IPS-NIHi7 (cell line): ENCODE measurements around the gene BLM.

Experiments used
- DNase-seq: peaks from one replicate; pipeline ENCODE4 v3.0.0; 2012; ENCODE audit warnings: mixed read lengths; ENCODE audit errors: extremely low spot score

The BLM gene

GRCh38 chr15:90789462-90789861 is 72.3 kb downstream of the BLM start:
- no peak for DNase-seq

GRCh38 chr15:90790057-90790456 is 72.9 kb downstream of the BLM start:
- no peak for DNase-seq

GRCh38 chr15:90790561-90790960 is 73.4 kb downstream of the BLM start:
- no peak for DNase-seq

GRCh38 chr15:90794538-90794937 is 77.4 kb downstream of the BLM start:
- no peak for DNase-seq

GRCh38 chr15:90799639-90800170 is 82.6 kb downstream of the BLM start:
- no peak for DNase-seq

GRCh38 chr15:90801803-90802202 is 84.7 kb downstream of the BLM start:
- DNase-seq = no peak

GRCh38 chr15:90807074-90807785 is 90.1 kb downstream of the BLM start:
- DNase-seq = no peak

GRCh38 chr15:90807786-90808086 is 90.6 kb downstream of the BLM start:
- DNase-seq = no peak

GRCh38 chr15:90808517-90809235 is 91.5 kb downstream of the BLM start:
- DNase-seq = no peak

GRCh38 chr15:90809536-90809935 is 92.4 kb downstream of the BLM start:
- no peak for DNase-seq

- no peak for DNase-seq
Measured at GRCh38 chr15:90810354-90810753, 93.2 kb downstream of the BLM start.

- DNase-seq = no peak
Measured at GRCh38 chr15:90812171-90812957, 95.2 kb downstream of the BLM start.

GRCh38 chr15:90812958-90813265 is 95.8 kb downstream of the BLM start:
- no peak for DNase-seq

- peak; percentile 48 for DNase-seq
Measured at GRCh38 chr15:90813796-90814190, 96.6 kb downstream of the BLM start.

GRCh38 chr15:90814191-90814821 is 97.2 kb downstream of the BLM start:
- no peak for DNase-seq

- DNase-seq = no peak
Measured at GRCh38 chr15:90816401-90817116, 99.4 kb downstream of the BLM start.

GRCh38 chr15:90817117-90818057 is 100.2 kb downstream of the BLM start:
- DNase-seq = peak; percentile 9

- DNase-seq = peak; percentile 72
Measured at GRCh38 chr15:90818251-90819210, 101.4 kb downstream of the BLM start.

- DNase-seq = no peak
Measured at GRCh38 chr15:90819390-90819789, 102.2 kb downstream of the BLM start.
